CD14-positive monocyte (primary cell): ENCODE data around the gene EVX2. TPM values are rescaled to one million over a fixed set of nuclear protein-coding genes. Genes with fewer than 3 reads are reported as not detected.

ENCODE experiments used
- DNase-seq, 3 donors: peaks; one replicate each; pipeline ENCODE4 v3.0.0-alpha.2; 2011 to 2022
- H2AFZ ChIP-seq: 2 replicates; pipeline ENCODE4 v1.6.0; 2012; ENCODE audit warnings: mild to moderate bottlenecking, low read depth, low read length, inconsistent platforms; ENCODE audit not compliant: insufficient read depth, poor library complexity, severe bottlenecking
- H3K27ac ChIP-seq, 2 donors: 1 replicate in 1 of 2; 2 replicates in 1 of 2; pipeline ENCODE4 v1.5.1; 2012 to 2013; ENCODE audit warnings: low read length in 2 of 2, control low read depth in 1 of 2, inconsistent platforms in 1 of 2, low read depth in 1 of 2, mild to moderate bottlenecking in 1 of 2
- H3K27me3 ChIP-seq, 2 donors: one replicate each; pipeline versions ENCODE4 v1.6.0 to v1.6.1; 2011 to 2013; ENCODE audit warnings: low read length in 2 of 2; ENCODE audit not compliant: control insufficient read depth in 2 of 2, insufficient read depth in 2 of 2
- H3K36me3 ChIP-seq, 2 donors: replicated peaks in 1 of 2; 1 replicate in 1 of 2; 2 replicates in 1 of 2; pipeline versions ENCODE4 v1.5.1 to v1.6.1; 2012 to 2013; ENCODE audit warnings: low read length in 2 of 2, control low read depth in 1 of 2, inconsistent platforms in 1 of 2, mild to moderate bottlenecking in 1 of 2; ENCODE audit not compliant: insufficient read depth in 2 of 2, control insufficient read depth in 1 of 2
- H3K4me1 ChIP-seq, 2 donors: 1 replicate in 1 of 2; 2 replicates in 1 of 2; pipeline versions ENCODE4 v1.5.1 to v1.6.1; 2012 to 2013; ENCODE audit warnings: low read length in 2 of 2, control low read depth in 1 of 2, inconsistent platforms in 1 of 2, mild to moderate bottlenecking in 1 of 2, moderate library complexity in 1 of 2; ENCODE audit not compliant: insufficient read depth in 2 of 2, control insufficient read depth in 1 of 2
- H3K4me2 ChIP-seq: replicated peaks from 2 replicates; pipeline ENCODE3; 2012; ENCODE audit warnings: low read length, moderate library complexity, mild to moderate bottlenecking; ENCODE audit not compliant: poor library complexity, severe bottlenecking; ENCODE audit errors: extremely low read depth
- H3K4me3 ChIP-seq, 3 experiments: fragments of 200-600 bp in 1 of 3; sonication (generic) in 1 of 3; replicated peaks in 1 of 3; 1 replicate in 2 of 3; 2 replicates in 1 of 3; pipeline ENCODE4 v1.5.1; 2011 to 2013; ENCODE audit warnings: low read length in 3 of 3, mild to moderate bottlenecking in 3 of 3, control low read depth in 2 of 3, low read depth in 2 of 3, inconsistent platforms in 1 of 3, moderate library complexity in 1 of 3
- H3K79me2 ChIP-seq: 2 replicates; pipeline ENCODE4 v1.6.0; 2012; ENCODE audit warnings: mild to moderate bottlenecking, control low read depth, inconsistent platforms, low read length, moderate library complexity; ENCODE audit not compliant: insufficient read depth
- H3K9ac ChIP-seq: 2 replicates; pipeline ENCODE4 v1.6.0; 2017; ENCODE audit warnings: low read length, mild to moderate bottlenecking; ENCODE audit not compliant: insufficient read depth, poor library complexity, severe bottlenecking
- H3K9me3 ChIP-seq, 2 donors: replicated peaks in 1 of 2; 1 replicate in 1 of 2; 2 replicates in 1 of 2; pipeline versions ENCODE4 v1.5.1 to v1.6.1; 2012 to 2013; ENCODE audit warnings: low read length in 2 of 2, control low read depth in 1 of 2; ENCODE audit not compliant: control insufficient read depth in 1 of 2, insufficient read depth in 1 of 2
- H4K20me1 ChIP-seq: 2 replicates; pipeline ENCODE4 v1.6.0; 2012; ENCODE audit warnings: mild to moderate bottlenecking, low read length, control low read depth, moderate library complexity; ENCODE audit not compliant: insufficient read depth
- H3K27ac Mint-ChIP-seq, 7 donors: one replicate each; pipeline ENCODE4 v1.8.0; 2020; ENCODE audit warnings: mild to moderate bottlenecking in 7 of 7, mixed read lengths in 7 of 7, moderate library complexity in 6 of 7, inconsistent platforms in 2 of 7
- H3K27me3 Mint-ChIP-seq, 3 donors: one replicate each; pipeline ENCODE4 v1.8.0; 2021 to 2022; ENCODE audit warnings: low read depth in 3 of 3, mild to moderate bottlenecking in 3 of 3, mixed read lengths in 3 of 3, moderate library complexity in 3 of 3, inconsistent platforms in 1 of 3
- H3K36me3 Mint-ChIP-seq, 2 donors: one replicate each; pipeline ENCODE4 v1.8.0; 2020; ENCODE audit warnings: mixed read lengths in 2 of 2, inconsistent platforms in 1 of 2, mild to moderate bottlenecking in 1 of 2
- H3K4me1 Mint-ChIP-seq: one replicate; pipeline ENCODE4 v1.8.0; 2020; ENCODE audit warnings: mild to moderate bottlenecking, mixed read lengths
- H3K4me3 Mint-ChIP-seq, 2 donors: one replicate each; pipeline ENCODE4 v1.8.0; 2020; ENCODE audit warnings: mild to moderate bottlenecking in 2 of 2, mixed read lengths in 2 of 2, moderate library complexity in 1 of 2
- H3K9me3 Mint-ChIP-seq, 7 donors: one replicate each; pipeline ENCODE4 v1.8.0; 2020 to 2022; ENCODE audit warnings: mixed read lengths in 7 of 7, mild to moderate bottlenecking in 6 of 7, moderate library complexity in 6 of 7, inconsistent platforms in 2 of 7
- CTCF ChIP-seq: fragments of 200-600 bp; IDR thresholded peaks from one replicate; pipeline ENCODE4 v1.8.0; 2022; ENCODE audit warnings: antibody characterized with exemption, mild to moderate bottlenecking
- WGBS: methylation state at CpG from one replicate; pipeline ENCODE4 v1.1.5; 2013; ENCODE audit warnings: missing lambda C conversion rate; ENCODE audit not compliant: insufficient coverage; 5-methylcytosine and 5-hydroxymethylcytosine counted together
- intact Hi-C, 2 donors: fragments of 100-400 bp; cut with micrococcal nuclease; formaldehyde crosslinking; loops; one replicate each; pipeline versions ENCODE4 v1.15.0 to v1.15.1; 2023
- polyA plus RNA-seq, 3 donors: library from polyadenylated mRNA; depleted of rRNA in 1 of 3; unstranded in 2 of 3; stranded (reverse) in 1 of 3; fragments of 300-500 nt in 2 of 3; fragments of >200 nt in 1 of 3; fragmentation: Illumina TruSeq in 2 of 3; gene quantifications; 1 replicate in 2 of 3; 2 replicates in 1 of 3; pipeline ENCODE4 v1.2.3, GENCODE V29; 2012 to 2021

Gene EVX2
- polyA plus RNA-seq, 3 donors, result not detected

- peak within 1 kb of the TSS in 1 of 7 donors; percentile 41 for H3K27ac Mint-ChIP-seq
- peaks cover 0 to 3% of the 10 kb centered on the region in 2 donors for H3K36me3 Mint-ChIP-seq
- Histone ChIP-seq H3K9ac (no peak within 1 kb of the TSS), H3K4me3 (no peak within 1 kb of the TSS), H3K4me1 (peaks cover 12 to 15% of the 10 kb centered on the region in 2 donors), H3K79me2 (no peaks in the 10 kb centered on the region), H4K20me1 (no peaks in the 10 kb centered on the region), H2AFZ (no peak within 1 kb of the TSS), H3K9me3 (peaks cover 0 to 77% of the 10 kb centered on the region in 2 donors), H3K27me3 (peaks cover 95 to 100% of the 10 kb centered on the region in 2 donors), H3K27ac (no peak within 1 kb of the TSS), H3K36me3 (no peaks in the 10 kb centered on the region), H3K4me2 (no peak within 1 kb of the TSS)
- peaks cover 0 to 38% (median 23%) of the 10 kb centered on the region in 7 donors for H3K9me3 Mint-ChIP-seq
- WGBS, result 6% methylated on average over 57 of the region's 70 CpGs
- intact Hi-C loops, result loop anchor here (5.0 to 10.0 kb wide), 4 partner anchors 415 to 1765 kb away; partner anchors contain the start of gene SP9 (in 1 of the 2)
- DNase-seq, result no peak
- peaks cover 98 to 99% (median 99%) of the 10 kb centered on the region in 3 donors for H3K27me3 Mint-ChIP-seq
- H3K4me3 Mint-ChIP-seq, result peak within 1 kb of the TSS in 1 of 2 donors; percentile 97
- H3K4me1 Mint-ChIP-seq, result peaks cover 30% of the 10 kb centered on the region
- TF ChIP-seq CTCF, result no peak
Observed at GRCh38 chr2:176099728-176100546, 16.2 kb upstream of the EVX2 start, which contains the start of gene HOXD12. Gene HOXD12, plus strand, starts transcription at chr2:176099795. Its CDS starts 7 bp downstream, at chr2:176099802.

- Mint-ChIP-seq H3K4me3 (peak overlapping the region in 1 of 2 donors; percentile 97), H3K4me1 (peaks cover 27% of the 10 kb centered on the region), H3K36me3 (peaks cover 0 to 3% of the 10 kb centered on the region in 2 donors), H3K9me3 (peaks cover 0 to 35% (median 16%) of the 10 kb centered on the region in 7 donors), H3K27me3 (peaks cover 98 to 99% (median 99%) of the 10 kb centered on the region in 3 donors), H3K27ac (no peak overlapping the region)
- no peaks in the 10 kb centered on the region for H3K79me2 ChIP-seq
- H3K27me3 ChIP-seq, result peaks cover 96 to 100% of the 10 kb centered on the region in 2 donors
- DNase-seq, result no peak
- TF ChIP-seq CTCF, result no peak
- H3K36me3 ChIP-seq, result no peaks in the 10 kb centered on the region
- no peak overlapping the region for H3K27ac ChIP-seq
- WGBS, result 8% methylated on average over 30 of the region's 30 CpGs
- no peak overlapping the region for H3K4me2 ChIP-seq
- intact Hi-C loops, result loop anchor here (5.0 to 10.0 kb wide), 4 partner anchors 414 to 1764 kb away; partner anchors contain the start of gene SP9 (in 1 of the 2)
- peaks cover 0 to 77% of the 10 kb centered on the region in 2 donors for H3K9me3 ChIP-seq
- peaks cover 12 to 15% of the 10 kb centered on the region in 2 donors for H3K4me1 ChIP-seq
- H3K4me3 ChIP-seq, result no peak overlapping the region
- no peak overlapping the region for H3K9ac ChIP-seq
- H4K20me1 ChIP-seq, result no peaks in the 10 kb centered on the region
- no peak overlapping the region for H2AFZ ChIP-seq
Observed at GRCh38 chr2:176099159-176099727, 15.5 kb upstream of the EVX2 start.
